Measurements from ENCODE around the gene MYO1D.

MYO1D gene

GRCh38 chr17:32658470-32659418 lies 218.2 kb downstream of the MYO1D start:
- no peak for ATAC-seq
- TF ChIP-seq ZNF70 (CRISPR knock-in tag; IDR thresholded peaks at IDR 0.05) (no peak), ARNTL (CRISPR knock-in tag; IDR thresholded peaks at IDR 0.05; ENCODE audit: borderline replicate concordance, low read depth) (no peak), ZNF8 (CRISPR knock-in tag; IDR thresholded peaks at IDR 0.05) (no peak), ZNF565 (CRISPR knock-in tag; conservative IDR thresholded peaks at IDR 0.05; ENCODE audit: low read depth) (no peak), SNAI2 (CRISPR knock-in tag; IDR thresholded peaks at IDR 0.05) (no peak), ESRRG (CRISPR knock-in tag; IDR thresholded peaks at IDR 0.05) (no peak), BACH2 (CRISPR knock-in tag; IDR thresholded peaks at IDR 0.05; ENCODE audit: borderline replicate concordance) (no peak), ZFP3 (CRISPR knock-in tag; IDR thresholded peaks at IDR 0.05) (no peak), PPARA (CRISPR knock-in tag; IDR thresholded peaks at IDR 0.05; ENCODE audit: borderline replicate concordance) (no peak), CSDC2 (CRISPR knock-in tag; IDR thresholded peaks at IDR 0.05) (no peak)
- TF ChIP-seq, protein P1, sequence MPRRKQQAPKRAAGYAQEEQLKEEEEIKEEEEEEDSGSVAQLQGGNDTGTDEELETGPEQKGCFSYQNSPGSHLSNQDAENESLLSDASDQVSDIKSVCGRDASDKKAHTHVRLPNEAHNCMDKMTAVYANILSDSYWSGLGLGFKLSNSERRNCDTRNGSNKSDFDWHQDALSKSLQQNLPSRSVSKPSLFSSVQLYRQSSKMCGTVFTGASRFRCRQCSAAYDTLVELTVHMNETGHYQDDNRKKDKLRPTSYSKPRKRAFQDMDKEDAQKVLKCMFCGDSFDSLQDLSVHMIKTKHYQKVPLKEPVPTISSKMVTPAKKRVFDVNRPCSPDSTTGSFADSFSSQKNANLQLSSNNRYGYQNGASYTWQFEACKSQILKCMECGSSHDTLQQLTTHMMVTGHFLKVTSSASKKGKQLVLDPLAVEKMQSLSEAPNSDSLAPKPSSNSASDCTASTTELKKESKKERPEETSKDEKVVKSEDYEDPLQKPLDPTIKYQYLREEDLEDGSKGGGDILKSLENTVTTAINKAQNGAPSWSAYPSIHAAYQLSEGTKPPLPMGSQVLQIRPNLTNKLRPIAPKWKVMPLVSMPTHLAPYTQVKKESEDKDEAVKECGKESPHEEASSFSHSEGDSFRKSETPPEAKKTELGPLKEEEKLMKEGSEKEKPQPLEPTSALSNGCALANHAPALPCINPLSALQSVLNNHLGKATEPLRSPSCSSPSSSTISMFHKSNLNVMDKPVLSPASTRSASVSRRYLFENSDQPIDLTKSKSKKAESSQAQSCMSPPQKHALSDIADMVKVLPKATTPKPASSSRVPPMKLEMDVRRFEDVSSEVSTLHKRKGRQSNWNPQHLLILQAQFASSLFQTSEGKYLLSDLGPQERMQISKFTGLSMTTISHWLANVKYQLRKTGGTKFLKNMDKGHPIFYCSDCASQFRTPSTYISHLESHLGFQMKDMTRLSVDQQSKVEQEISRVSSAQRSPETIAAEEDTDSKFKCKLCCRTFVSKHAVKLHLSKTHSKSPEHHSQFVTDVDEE (CRISPR knock-in tag; IDR thresholded peaks at IDR 0.05): no peak
- TF ChIP-seq, protein P2, sequence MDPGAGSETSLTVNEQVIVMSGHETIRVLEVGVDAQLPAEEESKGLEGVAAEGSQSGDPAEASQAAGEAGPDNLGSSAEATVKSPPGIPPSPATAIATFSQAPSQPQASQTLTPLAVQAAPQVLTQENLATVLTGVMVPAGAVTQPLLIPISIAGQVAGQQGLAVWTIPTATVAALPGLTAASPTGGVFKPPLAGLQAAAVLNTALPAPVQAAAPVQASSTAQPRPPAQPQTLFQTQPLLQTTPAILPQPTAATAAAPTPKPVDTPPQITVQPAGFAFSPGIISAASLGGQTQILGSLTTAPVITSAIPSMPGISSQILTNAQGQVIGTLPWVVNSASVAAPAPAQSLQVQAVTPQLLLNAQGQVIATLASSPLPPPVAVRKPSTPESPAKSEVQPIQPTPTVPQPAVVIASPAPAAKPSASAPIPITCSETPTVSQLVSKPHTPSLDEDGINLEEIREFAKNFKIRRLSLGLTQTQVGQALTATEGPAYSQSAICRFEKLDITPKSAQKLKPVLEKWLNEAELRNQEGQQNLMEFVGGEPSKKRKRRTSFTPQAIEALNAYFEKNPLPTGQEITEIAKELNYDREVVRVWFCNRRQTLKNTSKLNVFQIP (CRISPR knock-in tag; IDR thresholded peaks at IDR 0.05; ENCODE audit: borderline replicate concordance, low read depth): no peak
- TF ChIP-seq, protein P3, sequence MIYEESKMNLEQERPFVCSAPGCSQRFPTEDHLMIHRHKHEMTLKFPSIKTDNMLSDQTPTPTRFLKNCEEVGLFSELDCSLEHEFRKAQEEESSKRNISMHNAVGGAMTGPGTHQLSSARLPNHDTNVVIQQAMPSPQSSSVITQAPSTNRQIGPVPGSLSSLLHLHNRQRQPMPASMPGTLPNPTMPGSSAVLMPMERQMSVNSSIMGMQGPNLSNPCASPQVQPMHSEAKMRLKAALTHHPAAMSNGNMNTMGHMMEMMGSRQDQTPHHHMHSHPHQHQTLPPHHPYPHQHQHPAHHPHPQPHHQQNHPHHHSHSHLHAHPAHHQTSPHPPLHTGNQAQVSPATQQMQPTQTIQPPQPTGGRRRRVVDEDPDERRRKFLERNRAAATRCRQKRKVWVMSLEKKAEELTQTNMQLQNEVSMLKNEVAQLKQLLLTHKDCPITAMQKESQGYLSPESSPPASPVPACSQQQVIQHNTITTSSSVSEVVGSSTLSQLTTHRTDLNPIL (CRISPR knock-in tag; IDR thresholded peaks at IDR 0.05; ENCODE audit: low read depth): no peak

DNA sequence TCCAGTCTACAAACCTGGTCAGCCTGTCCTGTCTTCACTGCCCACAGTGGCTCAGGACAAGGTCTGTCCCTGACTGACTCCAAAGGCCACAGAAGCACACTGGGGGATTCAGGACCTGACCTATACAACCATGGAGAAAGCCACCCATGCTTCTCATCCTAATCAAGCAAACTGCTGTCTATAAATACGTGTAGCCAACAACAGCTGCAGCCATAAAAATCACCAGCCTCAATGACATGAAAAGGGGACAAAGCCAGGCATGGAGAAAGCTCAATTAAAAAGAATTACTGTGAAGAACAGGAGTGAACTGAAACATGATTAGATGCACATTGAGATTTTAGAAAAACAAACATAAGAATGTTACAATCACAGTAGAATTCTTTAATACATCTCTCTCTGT lies 220.0 kb downstream of the MYO1D start:
- no peak for TF ChIP-seq TOX (CRISPR knock-in tag; IDR thresholded peaks at IDR 0.05; ENCODE audit: borderline replicate concordance)
- no peak for TF ChIP-seq CSDC2 (CRISPR knock-in tag; IDR thresholded peaks at IDR 0.05)
- TF ChIP-seq ZFP3 (CRISPR knock-in tag; IDR thresholded peaks at IDR 0.05): no peak
- no peak for TF ChIP-seq ZFP30 (CRISPR knock-in tag; IDR thresholded peaks at IDR 0.05)
- TF ChIP-seq, protein P4, sequence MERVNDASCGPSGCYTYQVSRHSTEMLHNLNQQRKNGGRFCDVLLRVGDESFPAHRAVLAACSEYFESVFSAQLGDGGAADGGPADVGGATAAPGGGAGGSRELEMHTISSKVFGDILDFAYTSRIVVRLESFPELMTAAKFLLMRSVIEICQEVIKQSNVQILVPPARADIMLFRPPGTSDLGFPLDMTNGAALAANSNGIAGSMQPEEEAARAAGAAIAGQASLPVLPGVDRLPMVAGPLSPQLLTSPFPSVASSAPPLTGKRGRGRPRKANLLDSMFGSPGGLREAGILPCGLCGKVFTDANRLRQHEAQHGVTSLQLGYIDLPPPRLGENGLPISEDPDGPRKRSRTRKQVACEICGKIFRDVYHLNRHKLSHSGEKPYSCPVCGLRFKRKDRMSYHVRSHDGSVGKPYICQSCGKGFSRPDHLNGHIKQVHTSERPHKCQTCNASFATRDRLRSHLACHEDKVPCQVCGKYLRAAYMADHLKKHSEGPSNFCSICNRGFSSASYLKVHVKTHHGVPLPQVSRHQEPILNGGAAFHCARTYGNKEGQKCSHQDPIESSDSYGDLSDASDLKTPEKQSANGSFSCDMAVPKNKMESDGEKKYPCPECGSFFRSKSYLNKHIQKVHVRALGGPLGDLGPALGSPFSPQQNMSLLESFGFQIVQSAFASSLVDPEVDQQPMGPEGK (CRISPR knock-in tag; IDR thresholded peaks at IDR 0.05; ENCODE audit: borderline replicate concordance): no peak
- TF ChIP-seq, protein P3 (CRISPR knock-in tag; IDR thresholded peaks at IDR 0.05; ENCODE audit: low read depth): no peak
- no peak for TF ChIP-seq RARB (CRISPR knock-in tag; IDR thresholded peaks at IDR 0.05)
- no peak for TF ChIP-seq BACH2 (CRISPR knock-in tag; IDR thresholded peaks at IDR 0.05; ENCODE audit: borderline replicate concordance)
- TF ChIP-seq CSRNP3 (CRISPR knock-in tag; IDR thresholded peaks at IDR 0.05): no peak
- TF ChIP-seq ZNF8 (CRISPR knock-in tag; IDR thresholded peaks at IDR 0.05): no peak
- TF ChIP-seq, protein P2 (CRISPR knock-in tag; IDR thresholded peaks at IDR 0.05; ENCODE audit: borderline replicate concordance, low read depth): no peak
- TF ChIP-seq ISL1 (CRISPR knock-in tag; IDR thresholded peaks at IDR 0.05): no peak
- ATAC-seq: no peak
